ENCODE results near the gene ATP2B2. TPM values are rescaled to one million over a fixed set of nuclear protein-coding genes. Genes with fewer than 3 reads are reported as not detected.

ATP2B2 gene
- total RNA-seq, 4 donors from 2014 or later, result 0.31 to 2.9 (median 1.8) TPM

GRCh38 chr3:10308678-10309077 is 196.7 kb downstream of the ATP2B2 start:
- no peak for DNase-seq

DNA sequence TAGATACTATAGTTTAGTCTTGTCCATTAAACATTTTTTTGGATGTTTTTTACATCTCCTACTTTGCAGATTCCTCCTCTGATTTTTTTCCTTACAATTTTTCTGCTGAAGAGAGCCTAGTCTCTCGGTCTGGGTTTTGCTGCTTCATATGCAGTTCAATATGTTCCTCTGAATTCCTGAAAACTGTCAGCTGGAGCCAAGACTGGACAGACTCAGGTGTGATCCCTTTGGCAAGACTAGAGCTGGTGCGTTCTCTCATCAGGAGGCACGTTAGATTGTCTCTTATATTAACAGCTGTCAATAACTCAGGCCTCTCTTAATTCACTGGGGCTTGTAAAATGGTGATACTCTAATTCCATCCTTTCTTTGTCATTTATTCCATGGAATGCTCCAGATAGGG is 199.2 kb downstream of the ATP2B2 start:
- H3K27ac ChIP-seq, result peak overlapping the region in 3 of 4 donors; percentile 23 to 55 (median 38)
- in situ Hi-C loops (cut with MboI; ENCODE audit: low sequenced_read_pairs in 4 of 4), result no loop called here

More at GRCh38 chr3:10308678-10309077, 196.7 kb downstream of the ATP2B2 start:
- Histone ChIP-seq H3K36me3 (peaks cover 0 to 85% of the 10 kb centered on the region in 2 donors), H3K4me1 (peaks cover 0 to 6% of the 10 kb centered on the region in 2 donors), H3K9me3 (no peaks in the 10 kb centered on the region), H3K27ac (no peak overlapping the region), H3K4me3 (no peak overlapping the region), H3K27me3 (no peaks in the 10 kb centered on the region)
- intact Hi-C loops (cut with DNase I; ENCODE audit: low total_unique reads) (no loop called here), in situ Hi-C loops (cut with MboI; ENCODE audit: low sequenced_read_pairs in 4 of 4) (no loop called here)
- no peak for ATAC-seq
- no peak for TF ChIP-seq POLR2A (IDR thresholded peaks at IDR 0.05)
- no peak for TF ChIP-seq CTCF (IDR thresholded peaks at IDR 0.05 in 4 of 5, conservative IDR thresholded peaks at IDR 0.05 in 1 of 5)

DNA sequence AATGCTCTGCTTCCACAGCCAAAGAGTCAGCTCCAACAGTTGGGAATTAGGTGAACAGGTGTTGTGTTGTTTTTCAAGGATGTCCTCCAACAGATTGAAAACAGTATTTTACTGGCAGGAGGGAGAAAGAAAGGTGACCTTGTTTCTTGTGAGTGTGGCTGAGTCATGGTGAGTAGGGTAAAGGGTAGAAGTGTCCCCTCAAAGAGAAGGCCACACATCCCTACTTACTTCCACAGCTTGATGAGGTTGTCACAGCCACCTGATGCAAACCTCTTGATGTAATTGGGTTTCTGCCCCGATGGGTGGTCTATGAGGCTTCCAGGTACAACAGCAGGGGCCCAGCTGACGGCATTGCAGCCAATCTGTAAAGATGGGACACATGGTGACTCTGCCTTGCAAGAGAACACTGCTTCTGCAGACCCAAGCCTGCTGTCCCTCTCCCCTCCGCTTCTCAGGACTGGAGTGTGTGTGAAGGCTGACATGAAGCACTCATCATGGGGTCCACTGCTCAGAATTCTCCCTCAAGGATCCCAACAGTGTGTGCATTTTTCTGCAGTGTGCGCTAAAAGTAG is 200.0 kb downstream of the ATP2B2 start:
- Histone ChIP-seq H3K27ac (peak overlapping the region; percentile 23 to 55 (median 28)), H3K4me3 (no peak overlapping the region), H3K9me3 (no peaks in the 10 kb centered on the region), H3K27me3 (no peaks in the 10 kb centered on the region), H3K4me1 (peaks cover 0 to 6% of the 10 kb centered on the region in 2 donors), H3K36me3 (peaks cover 0 to 88% of the 10 kb centered on the region in 2 donors)
- DNase-seq, result no peak
- peak; percentile 22 to 35 for ATAC-seq
- intact Hi-C loops (cut with DNase I; ENCODE audit: low total_unique reads) (no loop called here), in situ Hi-C loops (cut with MboI; ENCODE audit: low sequenced_read_pairs in 4 of 4) (no loop called here)
- TF ChIP-seq POLR2A (IDR thresholded peaks at IDR 0.05), result no peak
- TF ChIP-seq CTCF (IDR thresholded peaks at IDR 0.05 in 4 of 5, conservative IDR thresholded peaks at IDR 0.05 in 1 of 5), result no peak

More for the DNA sequence above, 199.2 kb downstream of the ATP2B2 start:
- DNase-seq (no peak), ATAC-seq (no peak)
- intact Hi-C loops (cut with DNase I; ENCODE audit: low total_unique reads), result no loop called here
- H3K27me3 ChIP-seq, result no peaks in the 10 kb centered on the region
- TF ChIP-seq CTCF (IDR thresholded peaks at IDR 0.05 in 4 of 5, conservative IDR thresholded peaks at IDR 0.05 in 1 of 5) (no peak), POLR2A (IDR thresholded peaks at IDR 0.05) (no peak)
- H3K9me3 ChIP-seq, result no peaks in the 10 kb centered on the region
- no peak overlapping the region for H3K4me3 ChIP-seq
- peaks cover 0 to 88% of the 10 kb centered on the region in 2 donors for H3K36me3 ChIP-seq
- peaks cover 0 to 6% of the 10 kb centered on the region in 2 donors for H3K4me1 ChIP-seq

GRCh38 chr3:10304905-10305304 is 200.5 kb downstream of the ATP2B2 start:
- no peak for ATAC-seq
- no peaks in the 10 kb centered on the region for H3K9me3 ChIP-seq
- H3K27me3 ChIP-seq, result no peaks in the 10 kb centered on the region
- DNase-seq, result no peak
- intact Hi-C loops (cut with DNase I; ENCODE audit: low total_unique reads), result no loop called here
- in situ Hi-C loops (cut with MboI; ENCODE audit: low sequenced_read_pairs in 4 of 4), result no loop called here
- peaks cover 0 to 88% of the 10 kb centered on the region in 2 donors for H3K36me3 ChIP-seq
- TF ChIP-seq POLR2A (IDR thresholded peaks at IDR 0.05) (no peak), CTCF (IDR thresholded peaks at IDR 0.05 in 4 of 5, conservative IDR thresholded peaks at IDR 0.05 in 1 of 5) (no peak)
- H3K4me3 ChIP-seq, result no peak overlapping the region
- peaks cover 0 to 6% of the 10 kb centered on the region in 2 donors for H3K4me1 ChIP-seq
- peak overlapping the region; percentile 23 to 55 (median 28) for H3K27ac ChIP-seq
